Keratinocyte (primary cell): ENCODE data around the gene TANGO2.

Experiments
- CTCF ChIP-seq, 3 experiments: IDR thresholded peaks in 1 of 3; conservative IDR thresholded peaks in 1 of 3; optimal IDR thresholded peaks in 1 of 3; 2 replicates in 2 of 3; 3 replicates in 1 of 3; pipeline versions ENCODE3 to v1.5.1; 2011; ENCODE audit warnings: low read length in 3 of 3, mild to moderate bottlenecking in 3 of 3, moderate library complexity in 2 of 3, control low read depth in 1 of 3, inconsistent platforms in 1 of 3; ENCODE audit not compliant: insufficient read depth in 2 of 3; ENCODE audit errors: extremely low read depth in 1 of 3
- EZH2 ChIP-seq: IDR thresholded peaks from one replicate; pipeline ENCODE4 v1.6.1; 2012; ENCODE audit warnings: inconsistent platforms, mild to moderate bottlenecking, low read length, moderate library complexity

GRCh38 chr22:20017622-20017958 is 3.3 kb upstream of the TANGO2 start:
- TF ChIP-seq CTCF (optimal IDR thresholded peaks at IDR 0.05 in 1 of 3, IDR thresholded peaks at IDR 0.05 in 1 of 3, conservative IDR thresholded peaks at IDR 0.05 in 1 of 3; ENCODE audit: extremely low read depth in 1 of 3, insufficient read depth in 2 of 3, low read length in 3 of 3) (no peak), EZH2 (no peak)
